ENCODE results near the gene ACSF2. TPM values are rescaled to one million over a fixed set of nuclear protein-coding genes. Genes with fewer than 3 reads are reported as not detected.
A peak's percentile ranks its signal among the peaks of the same experiment; 100 is the strongest.

Gene ACSF2
- polyA plus RNA-seq, 1 experiment = 52.1 TPM

DNA sequence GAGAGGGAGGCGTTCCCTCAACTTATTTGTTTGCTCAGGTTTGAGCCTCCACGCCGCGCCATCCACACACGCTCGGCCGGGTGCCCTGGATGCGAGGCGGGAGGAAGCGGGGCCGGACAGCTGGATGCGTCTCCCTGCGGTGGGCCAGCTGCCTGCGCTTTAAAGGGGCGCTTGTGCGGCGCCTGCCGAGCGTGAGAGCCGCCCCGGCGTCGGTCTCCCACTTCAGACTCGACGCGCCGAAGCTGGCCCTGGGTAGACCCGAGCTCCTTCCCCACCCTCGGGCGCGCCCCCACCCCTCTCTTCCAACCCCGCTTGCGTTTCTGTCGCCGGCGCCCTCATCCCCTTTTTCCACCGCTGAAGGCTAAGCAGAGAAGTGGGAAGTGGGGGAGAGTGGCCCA, 43.2 kb downstream of the ACSF2 start:
- POLR2A ChIA-PET = no interaction called here
- H3K27ac ChIP-seq (ENCODE audit: low read depth, low read length) = no peak overlapping the region
- peak overlapping the region; percentile 40 for H3K4me3 ChIP-seq (ENCODE audit: low read depth, low read length)

DNA sequence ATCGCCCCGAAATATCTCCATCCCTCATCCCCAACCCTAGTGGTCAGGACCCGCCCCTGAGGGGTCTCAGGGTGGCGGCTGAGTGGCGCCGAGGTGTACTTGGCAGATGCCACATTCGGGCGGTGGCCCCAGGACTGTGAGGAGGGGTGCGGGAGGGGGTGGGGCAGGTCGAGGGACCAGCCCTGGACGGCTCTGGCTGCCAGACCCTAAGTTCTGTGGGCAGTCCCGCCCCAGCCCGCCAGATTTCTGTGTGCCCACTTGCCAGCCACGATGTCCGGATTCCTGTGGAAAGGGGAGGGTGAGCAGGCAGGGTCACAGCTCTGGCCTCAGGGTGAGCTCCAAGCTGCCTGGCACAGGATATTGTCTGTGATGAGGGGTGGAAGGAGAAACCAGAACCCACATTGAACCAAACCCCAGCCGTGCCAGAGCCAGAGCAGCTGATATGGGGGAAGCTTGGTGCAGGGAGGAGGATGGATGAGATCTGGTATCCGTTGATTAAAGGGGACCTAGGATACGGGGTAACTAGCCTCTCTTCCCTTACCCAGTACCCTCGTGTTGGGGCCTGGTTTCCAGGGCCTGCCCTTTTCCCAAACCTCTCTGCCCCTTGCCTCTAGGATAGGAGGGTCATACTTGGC, 43.8 kb downstream of the ACSF2 start:
- DNase-seq (ENCODE audit: low read depth, low spot score) = no peak
- CTCF ChIA-PET = interaction anchor here (0.7 to 3.8 kb wide), 3 partner anchors 10 to 300 kb away, joined by 4 to 21 read pairs (median 4); partner anchors contain the start of gene LRRC59
- POLR2A ChIA-PET = no interaction called here
- Histone ChIP-seq H3K9me3 (ENCODE audit: control insufficient read depth, insufficient read depth, low read length) (peaks cover 4% of the 10 kb centered on the region; the same call in 1 of the 2 replicates), H3K4me3 (ENCODE audit: low read depth, low read length) (no peak overlapping the region), H3K27ac (ENCODE audit: low read depth, low read length) (no peak overlapping the region), H3K27me3 (ENCODE audit: control insufficient read depth, insufficient read depth, low read length) (peaks cover 26% of the 10 kb centered on the region)
- TF ChIP-seq, protein P1, sequence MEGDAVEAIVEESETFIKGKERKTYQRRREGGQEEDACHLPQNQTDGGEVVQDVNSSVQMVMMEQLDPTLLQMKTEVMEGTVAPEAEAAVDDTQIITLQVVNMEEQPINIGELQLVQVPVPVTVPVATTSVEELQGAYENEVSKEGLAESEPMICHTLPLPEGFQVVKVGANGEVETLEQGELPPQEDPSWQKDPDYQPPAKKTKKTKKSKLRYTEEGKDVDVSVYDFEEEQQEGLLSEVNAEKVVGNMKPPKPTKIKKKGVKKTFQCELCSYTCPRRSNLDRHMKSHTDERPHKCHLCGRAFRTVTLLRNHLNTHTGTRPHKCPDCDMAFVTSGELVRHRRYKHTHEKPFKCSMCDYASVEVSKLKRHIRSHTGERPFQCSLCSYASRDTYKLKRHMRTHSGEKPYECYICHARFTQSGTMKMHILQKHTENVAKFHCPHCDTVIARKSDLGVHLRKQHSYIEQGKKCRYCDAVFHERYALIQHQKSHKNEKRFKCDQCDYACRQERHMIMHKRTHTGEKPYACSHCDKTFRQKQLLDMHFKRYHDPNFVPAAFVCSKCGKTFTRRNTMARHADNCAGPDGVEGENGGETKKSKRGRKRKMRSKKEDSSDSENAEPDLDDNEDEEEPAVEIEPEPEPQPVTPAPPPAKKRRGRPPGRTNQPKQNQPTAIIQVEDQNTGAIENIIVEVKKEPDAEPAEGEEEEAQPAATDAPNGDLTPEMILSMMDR (IDR thresholded peaks at IDR 0.05; ENCODE audit: low read depth, low read length) = no peak

More for the DNA sequence above, 43.2 kb downstream of the ACSF2 start:
- Histone ChIP-seq H3K27me3 (ENCODE audit: control insufficient read depth, insufficient read depth, low read length) (peaks cover 26% of the 10 kb centered on the region), H3K9me3 (ENCODE audit: control insufficient read depth, insufficient read depth, low read length) (peaks cover 4% of the 10 kb centered on the region; the same call in 1 of the 2 replicates)
- CTCF ChIA-PET = interaction anchor here (1.5 to 3.8 kb wide), 2 partner anchors 10 to 71 kb away, joined by 4 to 21 read pairs; partner anchors contain the start of gene LRRC59
- DNase-seq (ENCODE audit: low read depth, low spot score) = no peak
- TF ChIP-seq, protein P1 (IDR thresholded peaks at IDR 0.05; ENCODE audit: low read depth, low read length) = no peak

DNA sequence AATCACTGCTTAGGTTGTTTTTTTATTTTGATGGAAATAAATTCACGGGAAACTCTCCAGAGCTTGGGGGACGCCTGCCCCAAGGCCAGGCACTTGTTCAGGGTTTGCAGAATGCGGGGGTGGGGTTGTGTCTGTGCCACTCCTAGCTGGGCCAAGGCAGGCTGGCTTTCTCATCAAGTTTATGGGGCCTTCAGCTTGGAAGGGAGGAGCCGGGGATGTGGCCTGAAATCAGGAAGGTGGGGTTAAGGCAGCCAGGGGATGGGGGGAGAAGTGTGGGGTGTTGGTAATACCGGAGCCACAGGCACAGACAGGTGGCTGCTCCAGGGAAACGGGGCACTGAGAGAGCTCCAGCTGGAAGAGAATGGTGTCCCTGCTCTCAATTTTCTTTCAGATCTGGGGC, 44.4 kb downstream of the ACSF2 start:
- CTCF ChIA-PET = interaction anchor here (0.7 to 3.8 kb wide), 3 partner anchors 12 to 301 kb away, joined by 3 to 21 read pairs (median 4); partner anchors contain the start of gene LRRC59
- TF ChIP-seq, protein P1 (IDR thresholded peaks at IDR 0.05; ENCODE audit: low read depth, low read length) = no peak
- Histone ChIP-seq H3K27ac (ENCODE audit: low read depth, low read length) (no peak overlapping the region), H3K27me3 (ENCODE audit: control insufficient read depth, insufficient read depth, low read length) (peaks cover 26% of the 10 kb centered on the region), H3K9me3 (ENCODE audit: control insufficient read depth, insufficient read depth, low read length) (peaks cover 4% of the 10 kb centered on the region; the same call in 1 of the 2 replicates), H3K4me3 (ENCODE audit: low read depth, low read length) (no peak overlapping the region)
- POLR2A ChIA-PET = no interaction called here
- no peak for DNase-seq (ENCODE audit: low read depth, low spot score)

DNA sequence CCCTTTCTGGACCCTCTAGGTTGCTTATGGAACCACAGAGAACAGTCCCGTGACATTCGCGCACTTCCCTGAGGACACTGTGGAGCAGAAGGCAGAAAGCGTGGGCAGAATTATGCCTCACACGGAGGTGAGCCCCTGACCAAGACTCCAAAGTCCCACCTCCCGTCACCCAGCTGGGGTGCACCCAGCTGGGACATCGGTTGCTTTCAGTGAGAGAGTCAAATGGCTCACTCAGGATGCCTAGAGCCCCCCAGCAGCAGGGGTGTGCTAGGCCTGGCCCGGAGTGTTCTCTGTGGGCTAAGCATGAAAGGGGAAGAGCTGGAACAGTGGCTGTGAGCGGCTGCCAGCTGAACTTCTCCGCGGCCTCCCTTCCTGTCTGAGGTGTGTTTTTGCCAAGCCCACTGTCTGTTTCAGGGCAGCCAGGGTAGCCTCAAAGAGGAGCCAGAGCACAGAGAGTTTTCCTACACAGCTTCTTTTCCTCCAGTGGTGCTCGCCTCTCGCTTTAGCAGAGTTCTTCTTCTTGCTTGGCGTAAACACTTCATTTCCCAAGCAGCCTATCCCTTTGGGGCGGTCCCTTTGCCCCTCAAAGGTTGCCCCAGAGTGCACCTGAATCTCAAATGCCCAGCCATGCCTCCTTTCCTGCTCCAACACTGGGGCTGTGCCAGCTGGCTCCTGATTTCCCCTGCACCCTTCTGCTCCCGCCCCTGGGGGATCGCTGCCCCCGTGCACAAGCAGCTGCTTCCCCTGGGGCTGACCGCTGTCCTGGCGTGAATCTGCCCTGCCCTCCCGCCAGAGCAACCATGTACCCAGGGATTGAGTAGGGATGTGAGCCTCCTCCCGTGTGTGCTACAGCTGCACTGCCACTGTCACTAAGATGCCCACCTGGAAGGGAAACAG, 45.2 kb downstream of the ACSF2 start:
- ChIA-PET POLR2A (interaction anchor here (0.6 kb wide), 1 partner anchor 79 kb away, joined by 3 read pairs; no protein-coding TSS in a partner anchor), CTCF (interaction anchor here (0.6 to 3.8 kb wide), 4 partner anchors 11 to 73 kb away, joined by 3 to 21 read pairs (median 6); partner anchors contain the start of gene LRRC59)
- Histone ChIP-seq H3K27me3 (ENCODE audit: control insufficient read depth, insufficient read depth, low read length) (peaks cover 26% of the 10 kb centered on the region), H3K4me3 (ENCODE audit: low read depth, low read length) (no peak overlapping the region), H3K9me3 (ENCODE audit: control insufficient read depth, insufficient read depth, low read length) (peaks cover 4% of the 10 kb centered on the region; the same call in 1 of the 2 replicates), H3K27ac (ENCODE audit: low read depth, low read length) (no peak overlapping the region)
- no peak for DNase-seq (ENCODE audit: low read depth, low spot score)
- TF ChIP-seq, protein P1 (IDR thresholded peaks at IDR 0.05; ENCODE audit: low read depth, low read length) = no peak

Data from AG04450 (cell line).